CD4-positive, alpha-beta memory T cell (primary cell): Measurements from ENCODE around the gene CCL24. TPM values are rescaled to one million over a fixed set of nuclear protein-coding genes. Genes with fewer than 3 reads are reported as not detected.
"Not testable (repeated sequence)": the region's sequence is repeated elsewhere in the genome, so short reads cannot be mapped to it uniquely, and the experiment has no call there.

Experiments
- CTCF ChIA-PET: fragments of 350-600 bp; sonication (Branson Sonifier 250); formaldehyde crosslinking; loops from one replicate; lab custom pipeline; 2021; ENCODE audit warnings: inconsistent platforms; ENCODE audit not compliant: partially characterized antibody; lab: Charles Lee
- POLR2A ChIA-PET: fragments of 350-600 bp; sonication (Branson Sonifier 250); formaldehyde crosslinking; loops from one replicate; lab custom pipeline; 2021; ENCODE audit not compliant: partially characterized antibody; lab: Charles Lee
- DNase-seq, 5 donors: peaks; one replicate each; pipeline versions ENCODE4 v3.0.0 to v3.0.0-alpha.2; 2020 to 2022; ENCODE audit warnings: mixed read lengths in 1 of 5
- H3K27ac ChIP-seq: one replicate; pipeline ENCODE4 v1.7.0; 2013; ENCODE audit warnings: low read depth, low read length
- H3K27me3 ChIP-seq: 2 replicates; pipeline ENCODE4 v1.7.0; 2013; ENCODE audit warnings: mild to moderate bottlenecking, low read length, moderate library complexity; ENCODE audit not compliant: insufficient read depth
- H3K36me3 ChIP-seq: 2 replicates; pipeline ENCODE4 v1.7.0; 2013; ENCODE audit warnings: mild to moderate bottlenecking, low read length, moderate library complexity; ENCODE audit not compliant: insufficient read depth
- H3K4me1 ChIP-seq: 2 replicates; pipeline ENCODE4 v1.7.0; 2013; ENCODE audit warnings: mild to moderate bottlenecking, low read length, moderate library complexity; ENCODE audit not compliant: insufficient read depth
- H3K4me3 ChIP-seq, 2 donors: one replicate each; pipeline ENCODE4 v1.7.0; 2013; ENCODE audit warnings: low read length in 2 of 2, mild to moderate bottlenecking in 1 of 2
- H3K9me3 ChIP-seq, 2 donors: one replicate each; pipeline ENCODE4 v1.7.0; 2013; ENCODE audit warnings: low read length in 2 of 2, control low read depth in 1 of 2; ENCODE audit not compliant: control insufficient read depth in 1 of 2
- H3K27ac Mint-ChIP-seq, 7 donors: one replicate each; pipeline ENCODE4 v1.8.0; 2020 to 2021; ENCODE audit warnings: mixed read lengths in 7 of 7, mild to moderate bottlenecking in 6 of 7, inconsistent platforms in 3 of 7, moderate library complexity in 3 of 7
- H3K27me3 Mint-ChIP-seq, 2 donors: one replicate each; pipeline ENCODE4 v1.8.0; 2020 to 2021; ENCODE audit warnings: mixed read lengths in 2 of 2
- H3K36me3 Mint-ChIP-seq, 2 donors: one replicate each; pipeline ENCODE4 v1.8.0; 2020 to 2021; ENCODE audit warnings: mixed read lengths in 2 of 2, inconsistent platforms in 1 of 2, mild to moderate bottlenecking in 1 of 2
- H3K4me1 Mint-ChIP-seq, 4 donors: one replicate each; pipeline ENCODE4 v1.8.0; 2020 to 2021; ENCODE audit warnings: mixed read lengths in 4 of 4, mild to moderate bottlenecking in 1 of 4
- H3K4me3 Mint-ChIP-seq, 8 donors: one replicate each; pipeline ENCODE4 v1.8.0; 2020 to 2021; ENCODE audit warnings: mixed read lengths in 8 of 8, mild to moderate bottlenecking in 7 of 8, moderate library complexity in 6 of 8, inconsistent platforms in 3 of 8
- H3K9me3 Mint-ChIP-seq, 8 donors: one replicate each; pipeline ENCODE4 v1.8.0; 2020 to 2021; ENCODE audit warnings: mixed read lengths in 8 of 8, mild to moderate bottlenecking in 5 of 8, inconsistent platforms in 3 of 8, moderate library complexity in 1 of 8
- intact Hi-C: fragments of 100-400 bp; cut with micrococcal nuclease; formaldehyde crosslinking; loops from one replicate; pipeline ENCODE4 v1.15.1; 2023
- polyA plus RNA-seq, 2 donors: library from polyadenylated mRNA; unstranded; fragments of 300-500 nt; fragmentation: Illumina TruSeq; gene quantifications; one replicate each; pipeline ENCODE4 v1.2.3, GENCODE V29; 2021
- total RNA-seq, 2 experiments: library from RNA; stranded (reverse); gene quantifications; one replicate each; pipeline ENCODE4 v1.2.3, GENCODE V29; 2021

CCL24 gene
- total RNA-seq, result not detected
- polyA plus RNA-seq, result not detected

- ChIA-PET CTCF (interaction anchor here (0.6 kb wide), 1 partner anchor 225 kb away, joined by 3 read pairs; no protein-coding TSS in a partner anchor), POLR2A (no interaction called here)
- peaks cover 2% of the 10 kb centered on the region in 2 donors for H3K27me3 Mint-ChIP-seq
- H3K9me3 Mint-ChIP-seq, result no peaks in the 10 kb centered on the region
- H3K36me3 ChIP-seq, result no peaks in the 10 kb centered on the region
- no peak for DNase-seq
- no peak within 1 kb of the TSS for H3K4me3 Mint-ChIP-seq
- intact Hi-C loops, result no loop called here
- H3K4me1 Mint-ChIP-seq, result no peaks in the 10 kb centered on the region
- no peaks in the 10 kb centered on the region for H3K9me3 ChIP-seq
- no peaks in the 10 kb centered on the region for H3K27me3 ChIP-seq
- H3K4me3 ChIP-seq, result no peak within 1 kb of the TSS
- no peak within 1 kb of the TSS for H3K27ac ChIP-seq
- H3K36me3 Mint-ChIP-seq, result no peaks in the 10 kb centered on the region
- no peak within 1 kb of the TSS for H3K27ac Mint-ChIP-seq
- no peaks in the 10 kb centered on the region for H3K4me1 ChIP-seq
Measured at GRCh38 chr7:75813781-75814236, at the start of gene CCL24. Gene CCL24 (minus strand): TSS chr7:75813806. CDS start chr7:75813715, 91 bp downstream.

- ChIA-PET CTCF (interaction anchor here (1.2 kb wide), 1 partner anchor 158 kb away, joined by 7 read pairs; no protein-coding TSS in a partner anchor), POLR2A (no interaction called here)
- intact Hi-C loops, result no loop called here
- no peaks in the 10 kb centered on the region for H3K27me3 ChIP-seq
- Mint-ChIP-seq H3K4me3 (no peak overlapping the region), H3K36me3 (no peaks in the 10 kb centered on the region), H3K4me1 (peaks cover 0 to 7% (median 2%) of the 10 kb centered on the region in 4 donors), H3K27ac (no peak overlapping the region), H3K9me3 (peaks cover 0 to 5% (median 0%) of the 10 kb centered on the region in 8 donors), H3K27me3 (peaks cover 9 to 10% of the 10 kb centered on the region in 2 donors)
- H3K27ac ChIP-seq, result no peak overlapping the region
- no peaks in the 10 kb centered on the region for H3K4me1 ChIP-seq
- no peak for DNase-seq
- H3K4me3 ChIP-seq, result no peak overlapping the region
- no peaks in the 10 kb centered on the region for H3K36me3 ChIP-seq
- no peaks in the 10 kb centered on the region for H3K9me3 ChIP-seq
Measured at GRCh38 chr7:75861636-75862035, 48.0 kb upstream of the CCL24 start.

GRCh38 chr7:75858410-75858809, 44.8 kb upstream of the CCL24 start:
- Mint-ChIP-seq H3K36me3 (no peaks in the 10 kb centered on the region), H3K4me1 (peaks cover 0 to 3% (median 0%) of the 10 kb centered on the region in 4 donors), H3K27me3 (peaks cover 1 to 5% of the 10 kb centered on the region in 2 donors), H3K9me3 (peaks cover 0 to 3% (median 0%) of the 10 kb centered on the region in 8 donors), H3K4me3 (no peak overlapping the region), H3K27ac (peak overlapping the region in 1 of 7 donors; percentile 61)
- H3K9me3 ChIP-seq, result no peaks in the 10 kb centered on the region
- intact Hi-C loops, result no loop called here
- H3K36me3 ChIP-seq, result no peaks in the 10 kb centered on the region
- CTCF ChIA-PET, result no interaction called here
- no peak overlapping the region for H3K4me3 ChIP-seq
- no peaks in the 10 kb centered on the region for H3K4me1 ChIP-seq
- no peak overlapping the region for H3K27ac ChIP-seq
- no peak for DNase-seq
- H3K27me3 ChIP-seq, result no peaks in the 10 kb centered on the region
- POLR2A ChIA-PET, result no interaction called here

GRCh38 chr7:75856536-75856935, 42.9 kb upstream of the CCL24 start:
- POLR2A ChIA-PET, result no interaction called here
- Mint-ChIP-seq H3K36me3 (no peaks in the 10 kb centered on the region), H3K27me3 (peaks cover 0 to 3% of the 10 kb centered on the region in 2 donors), H3K27ac (no peak overlapping the region), H3K9me3 (peaks cover 0 to 1% (median 0%) of the 10 kb centered on the region in 8 donors), H3K4me3 (no peak overlapping the region), H3K4me1 (peaks cover 0 to 3% (median 0%) of the 10 kb centered on the region in 4 donors)
- intact Hi-C loops, result no loop called here
- no peak overlapping the region for H3K4me3 ChIP-seq
- H3K27me3 ChIP-seq, result no peaks in the 10 kb centered on the region
- CTCF ChIA-PET, result no interaction called here
- no peaks in the 10 kb centered on the region for H3K4me1 ChIP-seq
- H3K36me3 ChIP-seq, result no peaks in the 10 kb centered on the region
- H3K27ac ChIP-seq, result no peak overlapping the region
- DNase-seq, result no peak
- H3K9me3 ChIP-seq, result no peaks in the 10 kb centered on the region

GRCh38 chr7:75854813-75855345, 41.3 kb upstream of the CCL24 start:
- H3K4me1 ChIP-seq, H3K27me3 ChIP-seq, H3K36me3 Mint-ChIP-seq, intact Hi-C loops, H3K9me3 Mint-ChIP-seq, H3K27ac ChIP-seq, H3K9me3 ChIP-seq, DNase-seq, POLR2A ChIA-PET, H3K4me3 Mint-ChIP-seq, H3K27me3 Mint-ChIP-seq, H3K27ac Mint-ChIP-seq, H3K4me3 ChIP-seq, H3K36me3 ChIP-seq, H3K4me1 Mint-ChIP-seq: not testable (repeated sequence)
- CTCF ChIA-PET, result interaction anchor here (1.1 kb wide), 1 partner anchor 11 kb away, joined by 3 read pairs; no protein-coding TSS in a partner anchor

GRCh38 chr7:75854233-75854632, 40.6 kb upstream of the CCL24 start:
- H3K4me1 ChIP-seq, result no peaks in the 10 kb centered on the region
- no peaks in the 10 kb centered on the region for H3K27me3 Mint-ChIP-seq
- no peaks in the 10 kb centered on the region for H3K9me3 Mint-ChIP-seq
- DNase-seq, result no peak
- H3K27ac ChIP-seq, result no peak overlapping the region
- H3K27ac Mint-ChIP-seq, result no peak overlapping the region
- H3K36me3 ChIP-seq, result no peaks in the 10 kb centered on the region
- H3K4me3 Mint-ChIP-seq, result no peak overlapping the region
- peaks cover 0 to 3% (median 1%) of the 10 kb centered on the region in 4 donors for H3K4me1 Mint-ChIP-seq
- H3K9me3 ChIP-seq, result no peaks in the 10 kb centered on the region
- intact Hi-C loops, result no loop called here
- H3K27me3 ChIP-seq, result no peaks in the 10 kb centered on the region
- H3K4me3 ChIP-seq, result no peak overlapping the region
- ChIA-PET CTCF (interaction anchor here (1.1 kb wide), 1 partner anchor 12 kb away, joined by 3 read pairs; no protein-coding TSS in a partner anchor), POLR2A (no interaction called here)
- H3K36me3 Mint-ChIP-seq, result no peaks in the 10 kb centered on the region

- Histone ChIP-seq H3K27me3 (no peaks in the 10 kb centered on the region), H3K4me3 (no peak overlapping the region), H3K9me3 (no peaks in the 10 kb centered on the region), H3K36me3 (no peaks in the 10 kb centered on the region), H3K27ac (no peak overlapping the region), H3K4me1 (no peaks in the 10 kb centered on the region)
- intact Hi-C loops, result no loop called here
- Mint-ChIP-seq H3K27ac (no peak overlapping the region), H3K4me3 (no peak overlapping the region), H3K27me3 (no peaks in the 10 kb centered on the region), H3K9me3 (no peaks in the 10 kb centered on the region), H3K36me3 (no peaks in the 10 kb centered on the region), H3K4me1 (peaks cover 0 to 3% (median 0%) of the 10 kb centered on the region in 4 donors)
- CTCF ChIA-PET, result no interaction called here
- no peak for DNase-seq
- POLR2A ChIA-PET, result no interaction called here
Measured at GRCh38 chr7:75850235-75850634, 36.6 kb upstream of the CCL24 start.
